AG10803 (cell line): ENCODE measurements around the gene FCN3.
A peak's percentile ranks its signal among the peaks of the same experiment; 100 is the strongest.

Experiments used
- DNase-seq: peaks from one replicate; pipeline ENCODE4 v3.0.0; 2010; ENCODE audit warnings: low read depth
- H3K4me3 ChIP-seq: 2 replicates; pipeline ENCODE4 v1.5.1; 2011; ENCODE audit warnings: mild to moderate bottlenecking, low read length, control low read depth
- CTCF ChIP-seq: conservative IDR thresholded peaks from 2 replicates; pipeline ENCODE4 v1.5.1; 2011; ENCODE audit warnings: mild to moderate bottlenecking, low read length, control low read depth, inconsistent platforms

Gene FCN3

GRCh38 chr1:27325286-27325685 lies 49.3 kb downstream of the FCN3 start:
- TF ChIP-seq CTCF: no peak
- no peak for DNase-seq
- no peak overlapping the region for H3K4me3 ChIP-seq

- H3K4me3 ChIP-seq: peak overlapping the region; percentile 100
- no peak for TF ChIP-seq CTCF
- DNase-seq: no peak
Measured at GRCh38 chr1:27322569-27323240, 51.9 kb downstream of the FCN3 start.

- TF ChIP-seq CTCF: no peak
- peak; percentile 97 for DNase-seq
- peak within 1 kb of the TSS; percentile 100 for H3K4me3 ChIP-seq
Measured at GRCh38 chr1:27321813-27322568, 52.6 kb downstream of the FCN3 start, which contains the start of gene TMEM222. TMEM222 (plus strand) TSS chr1:27322163; CDS start chr1:27322198, 35 bp downstream.
